ENCODE data around the gene DOCK10.

- TF ChIP-seq CTCF (IDR thresholded peaks at IDR 0.05) (no peak), POLR2A (IDR thresholded peaks at IDR 0.05) (no peak)
Measured at GRCh38 chr2:225027061-225027762, 15.1 kb downstream of the DOCK10 start.

All from heart left ventricle (tissue), 13 donors.